Activated T-cell treated with anti-CD3 and anti-CD28 coated beads, Interleukin-2, amount 50 U/mL, for 24 hours (primary cell): ENCODE results near the gene PDE4A.
"Not testable (repeated sequence)": the region's sequence is repeated elsewhere in the genome, so short reads cannot be mapped to it uniquely, and the experiment has no call there.

Source experiments
- DNase-seq: peaks from one replicate; pipeline ENCODE4 v3.0.0-alpha.2; 2020
- H3K27ac Mint-ChIP-seq: 2 replicates; pipeline ENCODE4 v1.8.0; 2020; ENCODE audit warnings: mild to moderate bottlenecking, mixed read lengths
- H3K27me3 Mint-ChIP-seq: 2 replicates; pipeline ENCODE4 v1.8.0; 2020; ENCODE audit warnings: mixed read lengths
- H3K36me3 Mint-ChIP-seq: 2 replicates; pipeline ENCODE4 v1.8.0; 2020; ENCODE audit warnings: low read depth, mixed read lengths
- H3K4me1 Mint-ChIP-seq: 2 replicates; pipeline ENCODE4 v1.8.0; 2020; ENCODE audit warnings: low read depth, mixed read lengths
- H3K4me3 Mint-ChIP-seq: 2 replicates; pipeline ENCODE4 v1.8.0; 2020; ENCODE audit warnings: mild to moderate bottlenecking, moderate library complexity, mixed read lengths
- H3K9me3 Mint-ChIP-seq: 2 replicates; pipeline ENCODE4 v1.8.0; 2020; ENCODE audit warnings: mixed read lengths

PDE4A gene

DNA sequence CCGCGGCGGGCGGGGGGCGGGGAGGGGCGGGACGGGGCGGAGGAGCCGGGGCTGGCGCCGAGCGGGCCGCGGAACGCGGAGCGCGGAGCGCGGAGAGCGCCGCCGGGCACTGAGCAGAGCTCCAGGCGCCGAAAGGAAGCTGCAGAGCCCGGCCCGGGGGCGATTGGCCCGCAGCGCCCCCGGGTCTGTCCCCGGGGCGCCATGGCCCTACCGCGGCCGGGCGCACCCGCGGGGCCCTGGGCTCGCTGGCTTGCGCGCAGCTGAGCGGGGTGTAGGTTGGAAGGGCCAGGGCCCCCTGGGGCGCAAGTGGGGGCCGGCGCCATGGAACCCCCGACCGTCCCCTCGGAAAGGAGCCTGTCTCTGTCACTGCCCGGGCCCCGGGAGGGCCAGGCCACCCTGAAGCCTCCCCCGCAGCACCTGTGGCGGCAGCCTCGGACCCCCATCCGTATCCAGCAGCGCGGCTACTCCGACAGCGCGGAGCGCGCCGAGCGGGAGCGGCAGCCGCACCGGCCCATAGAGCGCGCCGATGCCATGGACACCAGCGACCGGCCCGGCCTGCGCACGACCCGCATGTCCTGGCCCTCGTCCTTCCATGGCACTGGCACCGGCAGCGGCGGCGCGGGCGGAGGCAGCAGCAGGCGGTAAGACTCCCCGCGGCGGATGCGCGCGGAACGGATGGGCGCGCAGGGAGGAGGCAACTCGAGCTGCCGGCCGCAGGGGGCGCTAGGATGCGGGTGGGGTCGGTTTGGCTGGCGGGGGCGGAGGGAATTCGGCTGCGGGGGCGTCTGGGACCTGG, at the start of gene PDE4A:
Gene PDE4A (plus strand): TSS at position 95 of the 796 bp plus-strand sequence. CDS start 227 bp downstream, at position 322.
- H3K27ac Mint-ChIP-seq, result peak within 1 kb of the TSS; percentile 82
- peak; percentile 75 for DNase-seq
- H3K4me3 Mint-ChIP-seq, result peak within 1 kb of the TSS; percentile 77
- peaks cover 74% of the 10 kb centered on the region for H3K4me1 Mint-ChIP-seq
- H3K9me3 Mint-ChIP-seq, result no peaks in the 10 kb centered on the region
- H3K27me3 Mint-ChIP-seq, result peaks cover 63% of the 10 kb centered on the region
- no peaks in the 10 kb centered on the region for H3K36me3 Mint-ChIP-seq

DNA sequence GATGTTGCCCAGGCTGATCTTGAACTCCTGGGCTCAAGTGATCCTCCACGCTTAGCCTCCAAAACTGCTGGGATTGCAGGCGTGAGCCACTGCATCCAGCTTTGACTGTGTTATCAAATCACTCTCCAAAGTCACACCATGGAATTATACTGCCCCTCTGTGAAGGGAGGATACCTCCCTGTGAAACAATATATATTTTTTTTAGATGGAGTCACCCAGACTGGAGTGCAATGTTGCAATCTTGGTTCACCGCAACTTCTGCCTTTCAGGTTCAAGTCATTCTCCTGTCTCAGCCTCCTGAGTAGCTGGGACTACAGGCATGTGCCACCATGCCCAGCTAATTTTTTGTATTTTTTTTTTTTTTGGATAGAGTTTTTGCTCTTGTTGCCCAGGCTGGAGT, 47.6 kb upstream of the PDE4A start:
- no peaks in the 10 kb centered on the region for H3K9me3 Mint-ChIP-seq
- no peak for DNase-seq
- no peak overlapping the region for H3K4me3 Mint-ChIP-seq
- no peaks in the 10 kb centered on the region for H3K27me3 Mint-ChIP-seq
- H3K27ac Mint-ChIP-seq, result no peak overlapping the region
- H3K4me1 Mint-ChIP-seq, result peaks cover 5% of the 10 kb centered on the region
- H3K36me3 Mint-ChIP-seq, result peaks cover 66% of the 10 kb centered on the region

DNA sequence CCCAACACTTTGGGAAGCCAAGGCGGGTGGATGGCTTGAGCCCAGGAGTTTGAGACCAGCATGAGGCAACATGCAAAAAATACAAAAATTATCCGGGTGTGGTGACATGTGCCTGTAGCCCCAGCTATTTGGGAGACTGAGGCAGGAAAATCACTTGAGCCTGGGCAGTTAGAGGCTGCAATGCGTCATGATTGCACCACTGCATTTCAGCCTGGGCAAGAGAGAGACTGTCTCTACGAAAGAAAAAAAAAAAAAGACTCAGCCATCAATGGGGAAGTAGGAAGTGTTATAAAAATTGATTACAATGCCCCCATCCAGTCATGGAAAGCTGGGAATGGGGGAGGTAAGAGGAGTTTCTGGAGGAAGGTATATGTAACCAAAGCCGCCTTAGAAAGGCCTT, 45.4 kb upstream of the PDE4A start:
- peaks cover 13% of the 10 kb centered on the region for H3K4me1 Mint-ChIP-seq
- peaks cover 60% of the 10 kb centered on the region for H3K36me3 Mint-ChIP-seq
- no peaks in the 10 kb centered on the region for H3K9me3 Mint-ChIP-seq
- H3K27me3 Mint-ChIP-seq, result no peaks in the 10 kb centered on the region
- no peak overlapping the region for H3K4me3 Mint-ChIP-seq
- DNase-seq, result no peak
- no peak overlapping the region for H3K27ac Mint-ChIP-seq

DNA sequence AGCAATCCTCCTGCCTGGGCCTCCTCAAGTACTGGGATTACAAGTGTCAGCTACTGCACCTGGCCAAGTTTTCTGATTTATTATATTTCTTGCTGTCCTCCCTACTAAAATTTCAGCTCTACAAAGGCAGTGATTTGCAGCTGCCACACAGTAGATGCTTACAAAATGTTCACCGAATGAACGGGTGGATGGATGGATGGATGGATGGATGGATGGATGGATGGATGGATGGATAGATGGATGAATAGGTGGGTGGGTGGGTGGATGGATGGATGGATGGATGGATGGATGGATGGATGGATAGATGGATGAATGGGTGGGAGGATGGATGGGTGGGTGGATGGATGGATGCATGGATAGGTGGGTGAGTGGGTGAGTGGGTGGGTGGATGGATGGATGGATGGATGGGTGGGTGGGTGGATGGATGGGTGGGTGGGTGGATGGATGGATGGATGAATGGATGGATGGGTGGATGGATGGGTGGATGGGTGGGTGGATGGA, 43.1 kb upstream of the PDE4A start:
- Mint-ChIP-seq H3K27ac (peak overlapping the region; percentile 37), H3K4me1 (peaks cover 24% of the 10 kb centered on the region), H3K36me3 (peaks cover 57% of the 10 kb centered on the region)
- not testable (repeated sequence) for DNase-seq, H3K27me3 Mint-ChIP-seq, H3K4me3 Mint-ChIP-seq, H3K9me3 Mint-ChIP-seq

DNA sequence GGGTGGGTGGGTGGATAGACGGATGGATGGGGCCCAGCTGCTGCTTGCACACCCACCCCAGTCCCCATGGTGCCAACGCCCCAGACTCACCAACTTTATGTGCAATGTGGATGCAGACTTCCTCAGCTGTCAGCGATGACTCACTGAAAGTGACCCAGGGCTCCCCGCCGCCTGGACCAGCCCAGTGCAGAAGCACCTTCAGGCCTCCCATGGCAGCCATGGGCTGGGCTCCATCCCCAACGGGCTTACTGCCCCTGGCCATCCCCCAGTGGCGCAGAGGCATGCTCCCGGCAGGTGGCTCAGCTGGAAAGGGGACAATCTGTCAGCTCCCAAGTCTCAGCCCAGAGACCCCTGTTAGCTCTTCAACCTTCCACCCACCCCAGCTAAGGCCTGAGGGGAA, 42.2 kb upstream of the PDE4A start:
- no peaks in the 10 kb centered on the region for H3K27me3 Mint-ChIP-seq
- H3K4me3 Mint-ChIP-seq, result no peak overlapping the region
- H3K36me3 Mint-ChIP-seq, result peaks cover 52% of the 10 kb centered on the region
- H3K27ac Mint-ChIP-seq, result peak overlapping the region; percentile 35
- H3K4me1 Mint-ChIP-seq, result peaks cover 24% of the 10 kb centered on the region
- H3K9me3 Mint-ChIP-seq, result no peaks in the 10 kb centered on the region
- no peak for DNase-seq

DNA sequence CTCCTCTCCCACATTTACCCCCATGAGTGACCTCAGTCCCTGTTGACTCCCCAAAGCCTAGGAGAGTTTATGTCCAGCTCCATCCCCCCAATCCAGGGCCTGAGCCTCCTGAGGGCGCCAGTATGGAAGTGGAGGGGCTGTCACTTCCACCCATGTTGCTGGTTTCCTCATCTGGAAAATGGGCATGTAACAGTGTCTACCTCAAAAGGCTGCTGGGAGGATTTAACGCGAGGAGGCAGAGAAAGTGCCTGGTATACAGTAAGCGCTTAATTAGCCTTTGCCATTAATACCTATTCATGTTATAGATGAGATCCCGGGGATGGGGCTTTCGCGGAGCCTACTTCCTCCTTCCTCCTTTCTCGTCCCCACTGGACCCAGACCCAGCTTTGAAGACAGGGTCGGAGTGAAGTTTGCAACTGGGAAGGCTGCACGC, 40.4 kb upstream of the PDE4A start:
- H3K36me3 Mint-ChIP-seq, result peaks cover 42% of the 10 kb centered on the region
- H3K4me1 Mint-ChIP-seq, result peaks cover 24% of the 10 kb centered on the region
- peak overlapping the region; percentile 94 for H3K27ac Mint-ChIP-seq
- no peak for DNase-seq
- H3K27me3 Mint-ChIP-seq, result no peaks in the 10 kb centered on the region
- no peaks in the 10 kb centered on the region for H3K9me3 Mint-ChIP-seq
- peak overlapping the region; percentile 97 for H3K4me3 Mint-ChIP-seq

DNA sequence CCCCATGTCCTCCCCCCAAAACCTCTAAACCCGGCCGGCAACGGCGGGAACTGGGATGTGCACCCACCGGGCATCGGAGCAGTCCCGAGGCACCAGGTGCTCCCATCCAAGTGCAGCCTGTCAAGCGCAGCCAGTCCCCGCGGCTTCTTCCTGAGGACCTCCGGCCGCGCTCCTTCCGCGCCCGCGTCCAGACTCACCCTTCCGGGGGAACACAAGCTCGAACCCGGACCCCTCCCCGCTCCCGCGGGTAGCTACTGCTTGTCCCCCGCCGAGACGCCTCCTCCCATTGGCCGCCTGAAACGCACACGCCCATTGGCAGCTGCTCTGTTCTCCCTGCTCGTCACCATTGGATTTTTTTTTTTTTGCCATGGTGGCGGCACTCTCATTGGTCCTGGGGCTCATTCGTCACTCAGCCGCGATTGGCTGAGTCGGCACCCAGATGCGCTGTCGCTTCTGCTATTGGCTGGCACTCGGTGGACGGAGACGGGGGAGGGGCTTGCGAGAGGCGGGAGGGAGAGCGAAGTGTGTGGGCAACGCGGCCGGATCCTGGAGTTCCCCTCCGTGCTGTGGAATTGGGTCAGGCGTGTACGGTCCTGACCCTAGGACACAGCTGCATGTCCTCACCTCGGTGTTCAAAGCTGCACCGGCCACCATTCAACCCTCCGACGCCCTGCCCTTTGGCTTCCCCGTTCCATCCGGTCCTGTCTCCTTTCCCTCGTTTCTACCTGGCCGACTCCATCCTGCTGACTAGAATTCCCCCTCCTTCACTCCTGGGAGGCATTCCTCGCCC, 39.8 kb upstream of the PDE4A start, which contains the start of gene TYK2:
Gene TYK2 (minus strand): TSS at position 260 of the 790 bp plus-strand sequence. CDS start 2,166 bp downstream, outside the sequence.
- H3K27me3 Mint-ChIP-seq, result no peaks in the 10 kb centered on the region
- H3K27ac Mint-ChIP-seq, result peak within 1 kb of the TSS; percentile 94
- H3K4me3 Mint-ChIP-seq, result peak within 1 kb of the TSS; percentile 97
- peaks cover 36% of the 10 kb centered on the region for H3K36me3 Mint-ChIP-seq
- H3K4me1 Mint-ChIP-seq, result peaks cover 24% of the 10 kb centered on the region
- no peaks in the 10 kb centered on the region for H3K9me3 Mint-ChIP-seq
- peak; percentile 98 for DNase-seq

DNA sequence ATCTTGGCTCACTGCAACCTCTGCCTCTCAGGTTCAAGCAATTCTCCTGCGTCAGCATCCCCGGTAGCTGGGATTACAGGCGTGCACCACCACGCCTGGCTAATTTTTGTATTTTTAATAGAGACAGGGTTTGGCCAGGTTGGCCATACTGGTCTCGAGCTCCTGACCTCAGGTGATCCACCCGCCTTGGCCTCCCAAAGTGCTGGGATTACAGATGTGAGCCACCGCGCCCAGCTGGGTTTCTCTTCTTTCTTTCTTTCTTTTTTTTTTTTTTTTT, 37.2 kb upstream of the PDE4A start:
- not testable (repeated sequence) for DNase-seq, H3K27me3 Mint-ChIP-seq, H3K27ac Mint-ChIP-seq, H3K4me3 Mint-ChIP-seq, H3K9me3 Mint-ChIP-seq
- Mint-ChIP-seq H3K36me3 (peaks cover 25% of the 10 kb centered on the region), H3K4me1 (peaks cover 23% of the 10 kb centered on the region)

DNA sequence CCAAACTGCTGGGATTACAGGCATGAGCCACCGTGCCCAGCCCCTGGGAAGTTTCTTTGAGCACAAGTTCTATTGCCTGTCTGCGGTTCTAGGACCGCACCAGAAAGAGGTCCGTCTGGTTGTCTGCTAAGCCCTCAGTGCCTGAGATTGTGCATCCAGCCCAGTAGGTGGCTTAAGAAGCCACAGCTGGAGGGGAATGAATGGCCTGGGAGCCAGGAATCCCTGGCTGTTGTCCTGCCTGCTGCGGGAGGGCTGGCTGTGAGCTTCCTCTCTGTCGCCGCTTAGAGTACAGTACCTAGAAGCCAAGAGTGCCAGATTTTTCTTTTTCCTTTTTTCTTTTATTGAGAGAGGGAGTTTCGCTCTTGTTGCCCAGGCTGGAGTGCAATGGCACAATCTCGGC, 35.8 kb upstream of the PDE4A start:
- peaks cover 18% of the 10 kb centered on the region for H3K4me1 Mint-ChIP-seq
- no peak overlapping the region for H3K27ac Mint-ChIP-seq
- no peak overlapping the region for H3K4me3 Mint-ChIP-seq
- H3K36me3 Mint-ChIP-seq, result peaks cover 20% of the 10 kb centered on the region
- no peaks in the 10 kb centered on the region for H3K27me3 Mint-ChIP-seq
- no peaks in the 10 kb centered on the region for H3K9me3 Mint-ChIP-seq
- DNase-seq, result no peak

DNA sequence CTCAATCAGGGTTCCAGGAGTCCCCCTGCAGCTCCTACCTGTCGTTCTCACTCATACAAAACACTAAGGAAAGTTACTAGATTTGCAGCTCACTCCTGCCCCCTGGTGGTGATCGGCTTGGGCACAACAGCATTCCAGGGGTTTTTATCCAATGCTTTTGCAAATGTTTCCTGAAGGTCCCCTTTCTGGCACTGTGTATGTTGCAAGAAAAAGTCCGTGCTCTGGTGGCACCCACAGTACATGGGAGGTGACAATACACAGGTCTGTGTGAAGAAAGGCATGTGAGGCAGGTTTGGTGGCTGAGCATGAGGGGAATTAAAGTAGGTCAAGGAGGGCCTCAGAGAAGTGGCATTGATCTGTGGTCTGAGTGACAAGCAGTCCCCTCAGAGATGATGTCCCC, 31.4 kb upstream of the PDE4A start:
- Mint-ChIP-seq H3K9me3 (no peaks in the 10 kb centered on the region), H3K4me1 (peaks cover 4% of the 10 kb centered on the region), H3K27me3 (no peaks in the 10 kb centered on the region), H3K4me3 (no peak overlapping the region), H3K27ac (no peak overlapping the region), H3K36me3 (peaks cover 48% of the 10 kb centered on the region)
- DNase-seq, result peak; percentile 89

DNA sequence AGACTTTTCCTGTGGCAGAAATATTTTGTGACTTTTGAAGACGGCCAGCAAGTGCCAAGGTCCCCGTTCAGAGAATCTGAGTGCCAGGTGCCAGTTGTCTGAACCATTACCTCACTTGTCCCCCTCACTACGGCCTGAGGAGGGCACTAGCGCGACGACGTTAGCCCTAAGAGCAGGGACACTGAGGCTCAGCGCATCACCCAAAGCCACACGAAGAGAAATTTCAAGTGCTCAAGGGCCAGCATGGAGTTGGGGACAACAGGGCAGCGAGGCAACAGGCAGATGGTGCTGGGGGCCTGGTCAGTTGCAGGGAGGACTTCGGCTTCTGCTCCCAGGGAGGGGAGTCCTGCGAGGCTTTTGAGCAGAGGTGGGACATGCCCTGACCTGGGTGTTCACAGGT, 30.5 kb upstream of the PDE4A start:
- Mint-ChIP-seq H3K4me3 (no peak overlapping the region), H3K36me3 (peaks cover 56% of the 10 kb centered on the region), H3K27ac (no peak overlapping the region), H3K9me3 (no peaks in the 10 kb centered on the region), H3K27me3 (no peaks in the 10 kb centered on the region), H3K4me1 (peaks cover 4% of the 10 kb centered on the region)
- peak; percentile 51 for DNase-seq

DNA sequence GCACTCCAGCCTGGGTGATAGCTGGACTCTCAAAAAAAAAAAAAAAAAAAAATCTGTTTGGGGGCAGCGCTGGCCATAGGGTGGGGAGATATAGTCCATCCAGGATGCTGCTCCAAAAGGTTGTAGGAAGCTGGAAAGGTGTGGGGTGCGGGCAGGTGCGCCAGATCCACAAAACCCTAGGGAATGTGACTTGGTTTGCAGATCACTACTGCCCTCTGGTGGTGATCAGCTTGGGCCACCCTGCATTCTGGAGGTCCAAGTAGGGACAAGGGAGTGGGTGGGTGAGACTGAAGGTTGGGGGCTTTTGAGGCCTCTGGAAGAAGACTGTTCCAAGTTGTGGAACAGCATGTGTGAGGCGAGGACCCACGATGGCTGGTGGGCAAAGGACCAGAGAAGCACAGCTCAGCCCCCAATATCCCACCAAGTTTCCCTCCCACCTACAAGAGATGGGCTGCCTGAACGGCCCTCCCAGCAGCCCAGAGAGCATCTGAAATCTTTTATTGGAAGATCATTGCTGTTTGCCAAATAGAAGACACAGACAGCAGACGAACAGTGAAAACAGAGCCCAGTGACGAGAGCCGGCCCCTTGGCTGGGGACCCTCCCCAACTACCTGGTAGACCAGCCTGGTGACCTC, 29.6 kb upstream of the PDE4A start:
- peaks cover 4% of the 10 kb centered on the region for H3K4me1 Mint-ChIP-seq

DNA sequence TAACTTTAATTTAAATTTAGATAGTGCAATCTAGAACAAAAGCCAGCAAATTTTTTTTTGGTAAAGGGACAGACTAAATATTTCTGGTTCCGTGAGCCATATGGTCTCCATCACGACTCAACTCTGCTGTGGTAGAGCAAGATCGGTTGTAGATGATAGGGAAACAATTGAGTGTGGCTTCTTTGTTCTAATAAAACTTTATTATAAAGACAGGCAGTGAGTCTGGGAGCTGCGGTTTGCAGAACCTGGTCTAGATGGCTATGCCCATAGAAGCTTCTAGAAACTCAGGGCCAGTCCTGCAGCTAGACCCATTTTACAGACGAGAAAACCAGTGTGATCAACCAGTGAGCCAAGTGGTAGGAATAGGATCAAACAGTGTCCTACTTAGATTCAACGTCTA, 28.2 kb upstream of the PDE4A start:
- no peak overlapping the region for H3K4me3 Mint-ChIP-seq
- H3K4me1 Mint-ChIP-seq, result peaks cover 3% of the 10 kb centered on the region
- peaks cover 76% of the 10 kb centered on the region for H3K36me3 Mint-ChIP-seq
- peak overlapping the region; percentile 18 for H3K27ac Mint-ChIP-seq
- H3K27me3 Mint-ChIP-seq, result no peaks in the 10 kb centered on the region
- no peak for DNase-seq
- H3K9me3 Mint-ChIP-seq, result no peaks in the 10 kb centered on the region

More for the DNA sequence above, 29.6 kb upstream of the PDE4A start:
- Mint-ChIP-seq H3K9me3 (no peaks in the 10 kb centered on the region), H3K27ac (no peak overlapping the region), H3K36me3 (peaks cover 62% of the 10 kb centered on the region), H3K4me3 (no peak overlapping the region), H3K27me3 (no peaks in the 10 kb centered on the region)
- DNase-seq, result peak; percentile 75

DNA sequence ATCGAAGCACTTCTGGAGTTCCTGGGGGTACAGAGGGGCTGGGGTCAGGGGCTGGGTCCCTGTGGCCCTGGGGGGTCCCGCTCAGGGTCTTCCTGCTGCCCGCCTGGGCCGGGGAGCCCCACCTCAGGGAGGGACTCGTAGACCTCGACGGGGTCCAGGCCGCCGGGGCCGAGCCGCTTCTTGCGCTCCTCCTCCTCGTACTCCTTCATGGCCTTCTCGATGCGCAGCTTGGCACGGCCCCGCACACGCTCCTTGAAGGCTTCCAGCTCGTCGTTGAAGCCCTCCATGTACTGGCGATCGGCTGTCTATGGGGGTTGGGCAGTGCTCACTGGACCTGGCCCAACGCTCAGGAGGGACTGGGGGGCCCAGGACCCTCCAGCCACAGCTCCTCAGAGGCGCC, 27.2 kb upstream of the PDE4A start:
- Mint-ChIP-seq H3K27me3 (no peaks in the 10 kb centered on the region), H3K27ac (no peak overlapping the region), H3K4me3 (no peak overlapping the region), H3K36me3 (peaks cover 85% of the 10 kb centered on the region), H3K4me1 (peaks cover 9% of the 10 kb centered on the region), H3K9me3 (no peaks in the 10 kb centered on the region)
- DNase-seq, result no peak
